Measurements from ENCODE around the gene PCDHGA5. TPM values are rescaled to one million over a fixed set of nuclear protein-coding genes. Genes with fewer than 3 reads are reported as not detected.

Gene PCDHGA5
- total RNA-seq, 1 experiment from 2014 or later: 2.0 TPM

- POLR2A ChIA-PET: interaction anchor here (0.6 kb wide), 1 partner anchor 286 kb away, joined by 3 read pairs; no protein-coding TSS in a partner anchor
- DNase-seq (ENCODE audit: low spot score) (peak; percentile 86), ATAC-seq (peak; percentile 96)
- Mint-ChIP-seq H3K4me3 (peak within 1 kb of the TSS; percentile 72), H3K27me3 (ENCODE audit: low read depth) (peaks cover 3% of the 10 kb centered on the region), H3K27ac (peak within 1 kb of the TSS; percentile 47; the same call in 1 of the 2 replicates), H3K4me1 (peaks cover 2% of the 10 kb centered on the region), H3K9me3 (peaks cover 52% of the 10 kb centered on the region), H3K36me3 (peaks cover 54% of the 10 kb centered on the region)
- no peak for TF ChIP-seq TCF7 (CRISPR knock-in tag; IDR thresholded peaks at IDR 0.05; ENCODE audit: low read depth)
- TF ChIP-seq CTCF (IDR thresholded peaks at IDR 0.05): peak; percentile 50
- 0 out of 2 replicates have a peak, but pooled peaks have one; percentile 25 for TF ChIP-seq SP1 (CRISPR knock-in tag; conservative IDR thresholded peaks at IDR 0.05)
- no peak for TF ChIP-seq JAZF1 (CRISPR knock-in tag; IDR thresholded peaks at IDR 0.05)
- CTCF ChIA-PET: interaction anchor here (0.7 to 3.7 kb wide), 45 partner anchors 8 to 269 kb away, joined by 3 to 27 read pairs (median 6); partner anchors contain the start of genes DIAPH1, PCDHB10, PCDHB11 and PCDHB13
These were observed 13.9 kb upstream of the PCDHGA5 start, which contains the start of gene PCDHGB1 for GRCh38 chr5:141349917-141350619. PCDHGB1 (plus strand) TSS chr5:141350099; CDS start chr5:141350261, 162 bp downstream.

- no peak for TF ChIP-seq ZNF425 (CRISPR knock-in tag; conservative IDR thresholded peaks at IDR 0.05)
- no peak for TF ChIP-seq FOXP1 (CRISPR knock-in tag; IDR thresholded peaks at IDR 0.05; ENCODE audit: borderline replicate concordance)
- TF ChIP-seq CBFB (CRISPR knock-in tag; IDR thresholded peaks at IDR 0.05; ENCODE audit: low read depth): no peak
- Mint-ChIP-seq H3K27ac (no peak overlapping the region), H3K9me3 (peaks cover 55% of the 10 kb centered on the region), H3K4me1 (peaks cover 2% of the 10 kb centered on the region), H3K36me3 (peaks cover 56% of the 10 kb centered on the region), H3K27me3 (ENCODE audit: low read depth) (peaks cover 8% of the 10 kb centered on the region), H3K4me3 (no peak overlapping the region)
- no peak for ATAC-seq
- ChIA-PET POLR2A (no interaction called here), CTCF (interaction anchor here (0.8 to 3.7 kb wide), 6 partner anchors 8 to 206 kb away, joined by 3 to 27 read pairs (median 12); partner anchors contain the start of genes PCDHB14, PCDHB15, PCDHGA10 and PCDHGB2)
- DNase-seq (ENCODE audit: low spot score): no peak
These were observed 12.4 kb upstream of the PCDHGA5 start for GRCh38 chr5:141351591-141351990.

- peaks cover 57% of the 10 kb centered on the region for H3K36me3 Mint-ChIP-seq
- no peak within 1 kb of the TSS for H3K27ac Mint-ChIP-seq
- POLR2A ChIA-PET: no interaction called here
- peaks cover 5% of the 10 kb centered on the region for H3K4me1 Mint-ChIP-seq
- H3K9me3 Mint-ChIP-seq: peaks cover 54% of the 10 kb centered on the region
- no peak within 1 kb of the TSS for H3K4me3 Mint-ChIP-seq
- DNase-seq (ENCODE audit: low spot score): no peak
- CTCF ChIA-PET: interaction anchor here (0.6 to 2.5 kb wide), 15 partner anchors 11 to 206 kb away, joined by 3 to 11 read pairs (median 5); partner anchors contain the start of genes PCDHB15, PCDHGA1, PCDHGA10 and PCDHGA3
- no peak for ATAC-seq
- TF ChIP-seq CTCF (IDR thresholded peaks at IDR 0.05) (peak; percentile 73), MYBL2 (CRISPR knock-in tag; IDR thresholded peaks at IDR 0.05) (no peak), KAT7 (CRISPR knock-in tag; IDR thresholded peaks at IDR 0.05; ENCODE audit: borderline replicate concordance) (no peak), NFATC4 (CRISPR knock-in tag; IDR thresholded peaks at IDR 0.05) (no peak), GTF2I (CRISPR knock-in tag; conservative IDR thresholded peaks at IDR 0.05) (no peak), PRDM15 (CRISPR knock-in tag; IDR thresholded peaks at IDR 0.05) (no peak)
- peaks cover 8% of the 10 kb centered on the region for H3K27me3 Mint-ChIP-seq (ENCODE audit: low read depth)
These were observed 9.0 kb upstream of the PCDHGA5 start, which contains the start of gene PCDHGA4 for GRCh38 chr5:141354900-141355469. PCDHGA4 (plus strand) TSS chr5:141355021; CDS start chr5:141355108, 87 bp downstream.
